Stimulated activated memory B cell treated with anti-CD40 and anti-IgM and Interleukin-4, amounts not matched to agents 10 μg/mL and 1 μg/mL and 100 μg/mL, for 72 hours (primary cell): Measurements from ENCODE around the gene NAA30.

Experiments
- ATAC-seq: fragments of 150-1000 bp; cut with Tn5 transposase; 2 replicates; pipeline ENCODE4 v1.10.0; 2021
- H3K27ac Mint-ChIP-seq: one replicate; pipeline ENCODE4 v1.8.0; 2022; ENCODE audit warnings: mild to moderate bottlenecking, mixed read lengths
- H3K27me3 Mint-ChIP-seq: one replicate; pipeline ENCODE4 v1.8.0; 2022; ENCODE audit warnings: mixed read lengths
- H3K36me3 Mint-ChIP-seq: one replicate; pipeline ENCODE4 v1.8.0; 2022; ENCODE audit warnings: mixed read lengths
- H3K4me1 Mint-ChIP-seq: one replicate; pipeline ENCODE4 v1.8.0; 2022; ENCODE audit warnings: mixed read lengths
- H3K4me3 Mint-ChIP-seq: one replicate; pipeline ENCODE4 v1.8.0; 2022; ENCODE audit warnings: mild to moderate bottlenecking, moderate library complexity, mixed read lengths
- H3K9me3 Mint-ChIP-seq: one replicate; pipeline ENCODE4 v1.8.0; 2022; ENCODE audit warnings: mixed read lengths

Gene NAA30

DNA sequence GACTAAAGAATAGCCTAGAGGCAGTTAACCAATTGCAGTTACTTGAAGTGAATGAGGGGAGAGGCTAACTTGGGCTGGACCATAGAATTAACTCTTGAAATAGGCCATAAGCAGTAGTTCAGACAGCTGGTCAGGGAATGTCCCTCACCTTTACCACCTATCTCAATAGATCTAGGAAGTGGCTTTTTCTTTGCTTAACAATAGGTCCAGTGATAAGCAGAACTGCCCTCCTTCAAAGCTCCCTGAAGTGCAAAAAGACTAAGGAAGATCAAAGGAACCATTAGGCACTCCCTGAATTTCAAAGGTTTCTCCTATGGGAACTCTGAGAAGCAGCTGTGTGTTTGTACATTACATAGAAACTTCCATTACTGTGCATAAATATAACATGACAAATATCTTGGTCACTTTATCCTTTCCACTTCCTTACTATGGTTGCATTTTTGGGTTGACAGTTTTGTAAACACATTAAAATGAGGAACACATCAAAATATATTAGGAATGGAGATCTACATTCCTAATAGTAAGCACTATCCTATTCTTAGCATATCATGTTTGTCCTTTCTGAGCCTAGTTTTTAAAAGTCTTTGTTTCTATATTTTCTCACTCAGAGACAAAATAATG is 7.2 kb upstream of the NAA30 start:
- Mint-ChIP-seq H3K9me3 (no peaks in the 10 kb centered on the region), H3K36me3 (no peaks in the 10 kb centered on the region), H3K4me3 (no peak overlapping the region), H3K27ac (no peak overlapping the region), H3K27me3 (no peaks in the 10 kb centered on the region), H3K4me1 (peaks cover 6% of the 10 kb centered on the region)
- ATAC-seq = no peak

DNA sequence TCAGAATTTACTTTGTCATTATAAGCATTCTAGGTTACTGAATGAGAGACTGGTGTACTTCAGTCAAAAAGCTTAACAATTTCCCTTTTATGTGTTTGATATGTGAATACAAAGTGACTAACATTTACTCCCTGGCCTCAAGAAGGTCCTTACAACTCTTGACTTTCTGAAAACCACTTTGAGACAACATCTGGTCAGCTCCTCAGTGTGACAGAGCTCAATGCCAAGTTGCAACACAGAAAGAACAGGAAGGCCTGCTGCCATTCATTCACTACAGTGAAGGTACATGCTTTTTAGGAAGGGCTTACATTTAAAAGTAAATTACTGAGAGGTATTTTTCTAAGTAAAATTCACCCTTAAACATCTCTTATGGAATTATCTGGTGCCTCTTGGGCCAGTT is 2.3 kb upstream of the NAA30 start:
- H3K27ac Mint-ChIP-seq = no peak overlapping the region
- H3K4me1 Mint-ChIP-seq = peaks cover 26% of the 10 kb centered on the region
- H3K9me3 Mint-ChIP-seq = no peaks in the 10 kb centered on the region
- no peaks in the 10 kb centered on the region for H3K27me3 Mint-ChIP-seq
- ATAC-seq = no peak
- H3K36me3 Mint-ChIP-seq = no peaks in the 10 kb centered on the region
- no peak overlapping the region for H3K4me3 Mint-ChIP-seq

- H3K27ac Mint-ChIP-seq = peak overlapping the region; percentile 93
- no peaks in the 10 kb centered on the region for H3K36me3 Mint-ChIP-seq
- ATAC-seq = no peak
- peak overlapping the region; percentile 85 for H3K4me3 Mint-ChIP-seq
- H3K27me3 Mint-ChIP-seq = no peaks in the 10 kb centered on the region
- H3K4me1 Mint-ChIP-seq = peaks cover 28% of the 10 kb centered on the region
- no peaks in the 10 kb centered on the region for H3K9me3 Mint-ChIP-seq
Observed at GRCh38 chr14:57389646-57390036, 745 bp upstream of the NAA30 start.

DNA sequence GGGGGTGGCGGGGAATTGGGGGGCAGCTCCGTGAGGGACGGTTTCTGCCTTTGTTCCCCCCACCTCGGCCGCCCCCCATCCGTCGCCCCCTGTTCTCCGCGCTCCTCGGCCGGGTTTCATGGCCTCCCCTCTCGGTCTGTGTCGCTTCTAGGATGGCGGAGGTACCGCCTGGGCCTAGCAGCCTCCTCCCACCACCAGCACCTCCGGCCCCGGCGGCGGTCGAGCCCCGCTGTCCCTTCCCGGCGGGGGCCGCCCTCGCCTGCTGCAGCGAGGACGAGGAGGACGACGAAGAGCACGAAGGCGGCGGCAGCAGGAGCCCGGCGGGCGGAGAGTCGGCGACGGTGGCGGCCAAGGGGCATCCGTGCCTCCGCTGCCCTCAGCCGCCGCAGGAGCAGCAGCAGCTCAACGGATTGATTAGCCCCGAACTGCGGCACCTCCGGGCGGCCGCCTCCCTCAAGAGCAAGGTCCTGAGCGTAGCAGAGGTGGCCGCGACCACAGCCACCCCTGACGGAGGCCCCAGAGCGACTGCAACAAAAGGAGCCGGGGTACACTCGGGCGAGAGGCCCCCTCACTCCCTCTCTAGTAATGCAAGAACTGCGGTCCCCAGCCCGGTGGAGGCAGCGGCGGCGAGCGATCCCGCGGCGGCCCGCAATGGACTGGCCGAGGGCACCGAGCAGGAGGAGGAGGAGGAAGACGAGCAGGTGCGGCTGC is 575 bp downstream of the NAA30 start:
- H3K36me3 Mint-ChIP-seq = no peaks in the 10 kb centered on the region
- H3K4me1 Mint-ChIP-seq = peaks cover 28% of the 10 kb centered on the region
- H3K27ac Mint-ChIP-seq = peak overlapping the region; percentile 93
- H3K4me3 Mint-ChIP-seq = peak overlapping the region; percentile 85
- H3K27me3 Mint-ChIP-seq = no peaks in the 10 kb centered on the region
- H3K9me3 Mint-ChIP-seq = no peaks in the 10 kb centered on the region
- ATAC-seq = peak; percentile 67

GRCh38 chr14:57391517-57392195 is 1.3 kb downstream of the NAA30 start:
- no peaks in the 10 kb centered on the region for H3K27me3 Mint-ChIP-seq
- H3K4me1 Mint-ChIP-seq = peaks cover 28% of the 10 kb centered on the region
- peak overlapping the region; percentile 93 for H3K27ac Mint-ChIP-seq

DNA sequence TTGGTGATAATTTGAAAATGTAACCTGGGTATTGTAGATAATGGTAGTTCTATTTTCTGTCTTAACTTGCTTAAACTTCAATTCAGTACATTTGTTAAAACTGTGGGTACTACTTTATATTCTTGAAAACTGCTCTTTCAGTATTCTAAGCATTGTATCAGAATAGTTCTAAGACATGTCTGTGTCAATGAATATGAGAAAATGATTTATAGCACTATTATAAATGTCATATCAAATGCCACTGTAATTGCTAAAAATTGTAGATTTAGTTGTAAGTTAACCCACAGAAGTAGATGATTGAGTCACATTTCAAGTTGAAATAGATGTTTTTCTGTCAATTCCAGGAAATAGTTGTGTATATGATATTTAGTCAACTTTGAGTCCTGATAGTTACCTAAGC is 2.4 kb downstream of the NAA30 start:
- peaks cover 28% of the 10 kb centered on the region for H3K4me1 Mint-ChIP-seq

More at GRCh38 chr14:57391517-57392195, 1.3 kb downstream of the NAA30 start:
- ATAC-seq = no peak
- H3K4me3 Mint-ChIP-seq = peak overlapping the region; percentile 85
- peaks cover 4% of the 10 kb centered on the region for H3K36me3 Mint-ChIP-seq
- H3K9me3 Mint-ChIP-seq = no peaks in the 10 kb centered on the region

GRCh38 chr14:57400556-57401494 is 10.4 kb downstream of the NAA30 start:
- Mint-ChIP-seq H3K27ac (no peak overlapping the region), H3K36me3 (peaks cover 33% of the 10 kb centered on the region), H3K9me3 (no peaks in the 10 kb centered on the region), H3K4me3 (no peak overlapping the region), H3K27me3 (no peaks in the 10 kb centered on the region), H3K4me1 (peaks cover 16% of the 10 kb centered on the region)
- no peak for ATAC-seq

More for the DNA sequence above, 2.4 kb downstream of the NAA30 start:
- Mint-ChIP-seq H3K9me3 (no peaks in the 10 kb centered on the region), H3K36me3 (peaks cover 8% of the 10 kb centered on the region), H3K27me3 (no peaks in the 10 kb centered on the region), H3K27ac (no peak overlapping the region), H3K4me3 (peak overlapping the region; percentile 26)
- ATAC-seq = no peak

DNA sequence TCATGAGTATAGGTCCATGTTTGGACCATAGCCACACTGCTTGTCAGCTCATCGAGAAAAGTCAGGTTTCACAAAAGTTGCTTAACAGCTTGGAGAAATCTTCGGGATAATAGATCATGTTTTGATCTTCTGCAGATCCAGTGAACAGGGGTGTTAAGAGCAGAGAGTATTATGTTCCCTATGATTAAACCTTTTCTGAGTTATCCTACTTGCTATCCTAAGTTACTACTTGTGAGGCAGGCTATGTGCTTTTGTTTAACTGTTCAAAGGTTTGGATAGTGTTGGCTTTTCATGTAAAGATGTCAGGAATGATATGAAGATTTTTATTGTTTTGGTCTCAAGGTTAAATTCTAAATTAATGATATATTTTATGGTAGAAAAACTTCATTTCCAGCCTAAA is 11.1 kb downstream of the NAA30 start:
- Mint-ChIP-seq H3K4me3 (no peak overlapping the region), H3K36me3 (peaks cover 36% of the 10 kb centered on the region), H3K9me3 (no peaks in the 10 kb centered on the region), H3K4me1 (peaks cover 16% of the 10 kb centered on the region), H3K27me3 (no peaks in the 10 kb centered on the region), H3K27ac (no peak overlapping the region)
- no peak for ATAC-seq

- Mint-ChIP-seq H3K4me3 (no peak overlapping the region), H3K27ac (no peak overlapping the region), H3K9me3 (no peaks in the 10 kb centered on the region), H3K27me3 (no peaks in the 10 kb centered on the region), H3K4me1 (peaks cover 20% of the 10 kb centered on the region), H3K36me3 (peaks cover 37% of the 10 kb centered on the region)
- no peak for ATAC-seq
Observed at GRCh38 chr14:57402173-57402852, 11.9 kb downstream of the NAA30 start.

- Mint-ChIP-seq H3K4me1 (peaks cover 25% of the 10 kb centered on the region), H3K27ac (no peak overlapping the region), H3K27me3 (no peaks in the 10 kb centered on the region), H3K9me3 (no peaks in the 10 kb centered on the region), H3K4me3 (no peak overlapping the region), H3K36me3 (peaks cover 45% of the 10 kb centered on the region)
- ATAC-seq = no peak
Observed at GRCh38 chr14:57403521-57403864, 13.1 kb downstream of the NAA30 start.

- Mint-ChIP-seq H3K4me3 (no peak overlapping the region), H3K4me1 (peaks cover 19% of the 10 kb centered on the region), H3K27me3 (no peaks in the 10 kb centered on the region), H3K36me3 (peaks cover 43% of the 10 kb centered on the region), H3K9me3 (no peaks in the 10 kb centered on the region), H3K27ac (no peak overlapping the region)
- no peak for ATAC-seq
Observed at GRCh38 chr14:57405562-57405961, 15.2 kb downstream of the NAA30 start.

DNA sequence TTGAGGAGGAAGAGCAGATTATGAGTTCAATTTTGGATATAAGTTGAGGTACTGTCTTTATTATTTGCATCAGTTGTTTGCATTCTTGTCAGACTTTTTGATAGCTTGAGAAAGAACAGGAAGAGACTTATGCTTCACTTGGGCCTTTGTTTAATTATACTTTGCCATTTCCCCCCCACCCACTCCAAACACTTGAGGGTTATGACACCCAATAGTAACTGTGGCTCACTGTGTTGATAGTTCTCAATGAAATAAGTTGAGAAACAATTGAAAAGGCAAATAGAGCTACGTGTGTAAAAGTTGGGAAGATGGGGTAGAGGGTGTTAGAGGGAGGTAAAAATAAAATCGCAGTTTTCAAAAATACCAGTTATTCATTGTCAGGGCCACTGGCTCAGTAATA is 17.7 kb downstream of the NAA30 start:
- H3K4me3 Mint-ChIP-seq = no peak overlapping the region
- peaks cover 8% of the 10 kb centered on the region for H3K4me1 Mint-ChIP-seq
- H3K9me3 Mint-ChIP-seq = no peaks in the 10 kb centered on the region
- peaks cover 32% of the 10 kb centered on the region for H3K36me3 Mint-ChIP-seq
- no peak for ATAC-seq
- no peaks in the 10 kb centered on the region for H3K27me3 Mint-ChIP-seq
- H3K27ac Mint-ChIP-seq = no peak overlapping the region

DNA sequence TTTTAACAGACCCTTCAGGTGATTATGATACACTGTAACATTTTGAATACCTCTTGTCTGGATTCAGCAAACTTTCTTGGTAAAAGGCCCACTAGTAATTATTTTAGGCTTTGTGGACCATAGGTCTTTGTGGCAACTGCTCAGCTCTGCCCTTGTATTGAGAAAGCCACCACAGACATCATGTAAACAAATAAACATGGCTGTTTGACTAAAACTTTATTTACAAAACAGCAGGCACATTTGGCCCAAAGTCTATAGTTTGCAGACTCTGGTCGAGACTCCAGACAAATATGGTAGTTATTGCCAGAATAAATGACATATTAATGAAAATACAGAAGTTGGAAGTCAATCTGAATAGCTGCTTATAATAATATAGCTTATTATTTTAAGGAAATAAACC is 18.2 kb downstream of the NAA30 start:
- H3K4me1 Mint-ChIP-seq = peaks cover 8% of the 10 kb centered on the region
- no peak for ATAC-seq
- H3K27ac Mint-ChIP-seq = no peak overlapping the region
- no peaks in the 10 kb centered on the region for H3K27me3 Mint-ChIP-seq
- H3K36me3 Mint-ChIP-seq = peaks cover 32% of the 10 kb centered on the region
- H3K9me3 Mint-ChIP-seq = no peaks in the 10 kb centered on the region
- H3K4me3 Mint-ChIP-seq = no peak overlapping the region

DNA sequence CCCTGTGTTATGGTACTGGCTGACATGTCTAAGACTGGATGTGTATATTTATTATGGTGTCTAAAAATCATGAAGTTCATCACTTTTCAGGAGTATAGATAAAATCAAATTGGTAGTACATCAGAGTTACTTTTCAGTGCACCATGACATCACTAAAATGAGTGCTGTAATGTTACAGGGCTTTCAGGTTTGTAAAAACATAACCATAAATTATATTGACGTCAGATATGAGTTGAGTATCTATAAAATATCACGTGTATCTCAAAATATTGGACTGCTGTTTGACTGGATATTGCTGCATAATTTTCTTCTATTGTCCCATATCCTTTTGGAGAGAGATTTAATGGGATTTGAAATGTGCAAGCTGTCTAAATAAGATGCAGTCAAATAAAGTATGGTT is 22.0 kb downstream of the NAA30 start:
- no peaks in the 10 kb centered on the region for H3K27me3 Mint-ChIP-seq
- no peak overlapping the region for H3K27ac Mint-ChIP-seq
- H3K4me1 Mint-ChIP-seq = peaks cover 5% of the 10 kb centered on the region
- peaks cover 14% of the 10 kb centered on the region for H3K36me3 Mint-ChIP-seq
- no peaks in the 10 kb centered on the region for H3K9me3 Mint-ChIP-seq
- H3K4me3 Mint-ChIP-seq = no peak overlapping the region
- ATAC-seq = no peak

- no peaks in the 10 kb centered on the region for H3K9me3 Mint-ChIP-seq
- no peaks in the 10 kb centered on the region for H3K27me3 Mint-ChIP-seq
- H3K4me3 Mint-ChIP-seq = no peak overlapping the region
- H3K4me1 Mint-ChIP-seq = no peaks in the 10 kb centered on the region
- no peak for ATAC-seq
- peaks cover 5% of the 10 kb centered on the region for H3K36me3 Mint-ChIP-seq
- no peak overlapping the region for H3K27ac Mint-ChIP-seq
Observed at GRCh38 chr14:57413849-57414248, 23.5 kb downstream of the NAA30 start.
